GM21360 (cell line): ENCODE measurements around the gene KIFC3.
"Not testable (repeated sequence)": the region's sequence is repeated elsewhere in the genome, so short reads cannot be mapped to it uniquely, and the experiment has no call there.

Source experiments
- ATAC-seq: cut with Tn5 transposase; IDR thresholded peaks from one replicate; pipeline ENCODE4 v1.9.1; 2021; ENCODE audit warnings: mild to moderate bottlenecking, moderate library complexity; ENCODE audit not compliant: unreplicated experiment

The KIFC3 gene

GRCh38 chr16:57741660-57742191 lies 60.6 kb downstream of the KIFC3 start:
- no peak for ATAC-seq

GRCh38 chr16:57740423-57741071 lies 61.7 kb downstream of the KIFC3 start:
- no peak for ATAC-seq

GRCh38 chr16:57739756-57740422 lies 62.4 kb downstream of the KIFC3 start:
- no peak for ATAC-seq

- ATAC-seq: no peak
These were observed 63.4 kb downstream of the KIFC3 start for GRCh38 chr16:57738844-57739243.

- no peak for ATAC-seq
These were observed 65.6 kb downstream of the KIFC3 start for GRCh38 chr16:57736419-57737351.

GRCh38 chr16:57735755-57736418 lies 66.4 kb downstream of the KIFC3 start, which contains the start of gene KATNB1:
TSS of gene KATNB1 (plus strand) at chr16:57735770. CDS start at chr16:57737244, 1,474 bp downstream.
- no peak for ATAC-seq

GRCh38 chr16:57734925-57735754 lies 67.2 kb downstream of the KIFC3 start:
- peak; percentile 86 for ATAC-seq

- no peak for ATAC-seq
These were observed 67.9 kb downstream of the KIFC3 start for GRCh38 chr16:57734308-57734924.

GRCh38 chr16:57732714-57733113 lies 69.6 kb downstream of the KIFC3 start:
- ATAC-seq: no peak

- ATAC-seq: no peak
These were observed 70.3 kb downstream of the KIFC3 start for GRCh38 chr16:57732037-57732436.

GRCh38 chr16:57730771-57731730 lies 71.2 kb downstream of the KIFC3 start:
- no peak for ATAC-seq

GRCh38 chr16:57729852-57730251 lies 72.4 kb downstream of the KIFC3 start:
- ATAC-seq: not testable (repeated sequence)

GRCh38 chr16:57729182-57729484 lies 73.2 kb downstream of the KIFC3 start:
- ATAC-seq: no peak

- no peak for ATAC-seq
These were observed 73.7 kb downstream of the KIFC3 start for GRCh38 chr16:57728336-57729181.

- no peak for ATAC-seq
These were observed 74.7 kb downstream of the KIFC3 start for GRCh38 chr16:57727610-57728009.

GRCh38 chr16:57726433-57726947 lies 75.8 kb downstream of the KIFC3 start:
- no peak for ATAC-seq

- ATAC-seq: no peak
These were observed 76.3 kb downstream of the KIFC3 start for GRCh38 chr16:57725976-57726375.
